NCI-H524 (cell line): ENCODE results near the gene SUPT3H.
A peak's percentile ranks its signal among the peaks of the same experiment; 100 is the strongest.

Experiments
- DNase-seq, 2 experiments: peaks; one replicate each; lab custom pipeline; 2025; lab: John Stamatoyannopoulos, UW

The SUPT3H gene

DNA sequence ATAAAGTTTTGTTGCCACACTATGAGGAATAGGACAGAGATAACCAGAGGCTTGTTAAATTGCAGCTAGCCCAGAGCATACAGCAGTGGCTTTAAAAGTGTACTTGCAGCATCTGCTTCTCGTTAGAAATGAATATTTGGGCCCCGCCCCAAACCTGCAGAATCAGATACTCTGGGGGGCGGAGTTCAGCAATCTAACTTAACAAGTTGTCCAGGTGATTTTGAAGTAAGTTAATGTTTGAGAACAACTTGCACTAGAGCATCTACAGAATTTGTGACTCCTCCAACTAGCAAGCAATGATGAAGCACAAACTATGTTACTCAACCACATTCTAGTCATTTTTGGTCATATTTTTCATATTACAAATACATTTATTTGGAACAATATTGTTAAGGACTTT is 10.6 kb upstream of the SUPT3H start:
- DNase-seq = no peak

GRCh38 chr6:45387236-45387635 is 9.5 kb upstream of the SUPT3H start:
- DNase-seq = no peak

GRCh38 chr6:45386501-45386900 is 8.8 kb upstream of the SUPT3H start:
- no peak for DNase-seq

DNA sequence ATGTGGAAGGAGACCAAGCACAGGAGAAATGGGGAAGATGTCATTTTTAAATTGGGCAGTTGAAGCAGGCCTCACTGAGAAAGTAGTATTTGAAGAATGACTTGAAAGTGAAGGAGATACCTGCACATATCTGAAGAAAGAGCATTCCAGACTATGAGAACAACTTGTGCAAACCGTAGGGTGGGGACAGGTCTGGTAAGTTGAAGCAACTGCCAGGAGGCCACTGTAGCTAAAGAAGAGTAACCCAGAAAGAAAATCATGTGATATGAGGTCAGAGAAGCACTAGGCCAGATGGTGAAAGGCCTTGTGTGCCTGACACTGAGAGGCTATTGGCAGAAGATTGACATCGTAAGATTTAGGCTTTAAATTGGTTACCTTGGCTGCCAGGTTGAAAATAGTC is 4.7 kb upstream of the SUPT3H start:
- peak in 1 of 2 experiments; percentile 12 for DNase-seq

DNA sequence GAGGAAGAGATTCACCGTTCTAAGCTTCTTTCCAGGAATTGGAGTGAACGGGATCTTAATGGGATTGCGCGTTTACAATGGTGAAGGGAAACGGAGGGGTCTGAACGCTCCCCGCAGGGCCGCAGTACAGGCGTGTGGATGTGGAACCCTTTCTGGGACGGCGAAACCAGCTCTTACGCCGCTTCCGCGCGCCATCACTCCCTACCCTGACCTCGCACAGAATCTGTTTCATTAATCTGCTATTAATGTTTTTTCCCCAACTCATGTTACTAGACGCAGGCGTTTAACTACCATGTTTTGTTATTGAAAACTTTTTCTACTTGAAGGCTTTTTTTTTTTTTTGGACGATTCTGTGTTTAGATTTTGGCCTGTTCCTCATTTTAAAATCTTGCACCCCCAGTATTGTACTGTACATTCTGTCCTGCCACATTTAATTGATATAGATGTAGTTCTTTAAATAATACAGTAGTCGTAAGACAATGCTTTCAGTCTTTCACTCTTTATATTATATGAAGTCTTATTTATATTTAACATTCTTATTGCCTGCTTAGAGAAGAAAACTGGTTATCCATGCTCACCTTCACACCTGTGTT is 696 bp upstream of the SUPT3H start:
- peak in 1 of 2 experiments; percentile 89 for DNase-seq

DNA sequence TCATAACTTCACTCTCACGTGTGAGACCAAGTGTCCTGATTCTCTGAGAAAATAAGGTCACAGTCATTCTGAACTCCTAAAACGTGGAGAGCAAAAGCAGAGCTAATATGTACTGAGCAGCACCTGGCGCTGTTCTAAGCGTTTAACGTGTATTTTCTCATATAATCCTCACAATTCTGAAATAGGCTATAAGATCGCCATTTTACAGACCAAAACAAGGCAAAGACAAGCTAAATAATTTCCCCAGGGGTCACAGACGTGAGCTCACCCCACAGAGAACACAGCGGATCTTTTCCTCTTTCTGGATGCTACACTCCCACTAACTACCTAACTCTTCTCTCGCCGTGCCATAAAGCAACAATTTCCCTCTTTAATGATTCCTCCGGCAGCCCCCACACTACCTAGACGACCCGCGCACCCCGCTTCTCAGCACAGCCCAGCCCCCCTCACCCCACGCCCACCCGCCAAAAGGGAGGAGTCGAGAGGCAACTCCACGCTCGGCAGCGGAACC is 636 bp downstream of the SUPT3H start:
- peak; percentile 33 to 63 for DNase-seq

GRCh38 chr6:45376310-45377042 is 1.3 kb downstream of the SUPT3H start:
- no peak for DNase-seq

DNA sequence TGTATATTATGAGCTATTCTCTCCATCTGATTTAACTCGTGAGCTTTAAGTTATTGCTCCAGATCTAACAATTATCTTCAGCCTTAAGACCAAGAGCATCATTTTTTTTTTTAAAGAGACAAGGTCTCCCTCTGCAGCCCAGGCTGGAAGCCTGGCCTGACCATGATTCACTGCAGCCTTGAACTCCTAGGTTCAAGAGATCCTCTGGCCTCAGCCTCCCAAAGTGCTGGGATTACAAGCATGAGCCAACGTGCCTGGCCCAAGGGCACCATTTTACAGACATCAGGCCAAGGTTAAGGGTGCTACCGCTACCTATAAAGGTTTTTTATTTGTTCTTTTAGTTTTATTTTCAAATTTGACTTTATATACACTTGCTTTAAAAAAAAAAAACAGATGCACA is 2.3 kb downstream of the SUPT3H start:
- DNase-seq = no peak

GRCh38 chr6:45371924-45372573 is 5.7 kb downstream of the SUPT3H start:
- no peak for DNase-seq

DNA sequence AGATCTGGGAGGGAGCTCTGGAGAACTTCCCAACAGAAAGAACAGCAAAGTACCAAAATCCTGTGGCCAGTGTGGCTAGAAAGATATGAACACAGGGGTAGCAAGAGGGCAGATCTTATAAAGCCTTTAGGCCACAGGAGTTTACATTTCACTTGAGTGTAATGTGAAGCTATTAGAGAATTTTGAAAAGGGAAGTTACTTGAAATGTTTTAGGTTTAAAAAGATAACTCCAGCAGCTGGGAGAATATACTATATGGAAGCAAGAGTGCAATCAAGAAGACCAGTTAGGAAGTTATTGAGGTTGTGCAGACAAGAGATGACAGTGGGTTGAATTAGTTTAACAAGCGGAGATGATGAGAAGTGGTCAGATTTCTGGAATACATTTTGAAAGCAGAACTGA is 7.9 kb downstream of the SUPT3H start:
- no peak for DNase-seq

- DNase-seq = no peak
Observed at GRCh38 chr6:45367999-45368398, 9.7 kb downstream of the SUPT3H start.

GRCh38 chr6:45366534-45366933 is 11.2 kb downstream of the SUPT3H start:
- DNase-seq = no peak

DNA sequence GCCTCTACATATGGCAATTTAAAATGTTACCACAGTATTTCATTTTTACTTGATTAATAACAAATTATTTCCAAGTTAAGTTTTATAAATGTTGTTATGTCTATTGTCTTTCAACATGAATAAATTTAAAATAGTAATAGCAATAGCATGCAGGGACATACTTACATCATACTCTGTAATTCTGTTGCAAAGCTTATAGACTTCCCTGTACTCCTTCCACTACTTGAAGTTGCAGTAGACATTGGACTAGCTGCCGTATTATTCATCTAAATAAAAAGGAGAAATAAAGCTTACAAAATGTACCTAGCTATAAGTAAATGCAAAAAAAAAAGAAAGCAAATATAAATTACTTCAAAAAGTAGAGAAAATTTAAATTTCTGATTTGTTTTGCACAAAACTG is 12.7 kb downstream of the SUPT3H start:
- DNase-seq = no peak

DNA sequence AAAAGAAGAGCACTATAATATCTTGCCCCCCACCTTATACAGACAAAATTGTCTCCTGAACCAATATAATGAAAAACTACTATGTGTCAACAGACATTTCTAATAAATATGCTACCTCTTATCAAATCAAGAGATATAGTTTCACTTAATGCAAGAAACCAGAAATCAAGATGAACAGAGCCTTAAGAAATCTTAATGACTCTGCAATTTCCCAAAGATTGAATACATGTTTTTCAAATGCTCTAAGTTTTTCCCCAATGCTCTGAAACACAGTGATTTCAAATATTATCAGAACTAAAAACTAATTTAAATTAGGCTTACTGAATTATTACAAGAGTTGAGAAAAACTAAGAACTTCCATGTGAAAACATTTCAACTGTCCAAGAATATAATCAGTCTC is 13.3 kb downstream of the SUPT3H start:
- no peak for DNase-seq

GRCh38 chr6:45353654-45354053 is 24.1 kb downstream of the SUPT3H start:
- no peak for DNase-seq

- peak; percentile 66 to 82 for DNase-seq
Observed at GRCh38 chr6:45351667-45352066, 26.1 kb downstream of the SUPT3H start.

GRCh38 chr6:45351076-45351475 is 26.7 kb downstream of the SUPT3H start:
- no peak for DNase-seq

- no peak for DNase-seq
Observed at GRCh38 chr6:45350186-45350710, 27.5 kb downstream of the SUPT3H start.

- DNase-seq = no peak
Observed at GRCh38 chr6:45344900-45345299, 32.8 kb downstream of the SUPT3H start.

- DNase-seq = no peak
Observed at GRCh38 chr6:45328523-45328922, 49.2 kb downstream of the SUPT3H start.

- no peak for DNase-seq
Observed at GRCh38 chr6:45327956-45328522, 49.7 kb downstream of the SUPT3H start, which contains the start of gene RUNX2. Gene RUNX2 (plus strand): TSS chr6:45328330. CDS start chr6:45328727, 397 bp downstream.

- no peak for DNase-seq
Observed at GRCh38 chr6:45326698-45327417, 50.9 kb downstream of the SUPT3H start.
